Pancreas (tissue), 10 donors: ENCODE measurements around the gene SCN1A. TPM values are rescaled to one million over a fixed set of nuclear protein-coding genes. Genes with fewer than 3 reads are reported as not detected.

Experiments used
- ATAC-seq, 4 donors: fragments of 200-7000 bp; cut with Tn5 transposase; one replicate each; pipeline versions ENCODE4 v1.8.0 to v1.9.1; 2020; ENCODE audit warnings: mild to moderate bottlenecking in 4 of 4, moderate library complexity in 4 of 4
- DNase-seq, 6 donors: peaks; one replicate each; pipeline ENCODE4 v3.0.0-alpha.2; 2020
- FAIRE-seq: peaks from 2 replicates; lab custom pipeline; 2012; peaks lifted over from hg19 to GRCh38; lab: Jason Lieb, UNC
- H3K27ac ChIP-seq, 4 donors: fragments of 200-600 bp; sonication (generic); 1 replicate in 3 of 4; 2 replicates in 1 of 4; pipeline versions ENCODE4 v1.5.0 to v1.8.0; 2020
- H3K27me3 ChIP-seq, 4 donors: fragments of 200-600 bp; one replicate each; pipeline ENCODE4 v1.8.0; 2021
- H3K36me3 ChIP-seq, 3 donors: fragments of 200-600 bp; sonication (generic) in 1 of 3; one replicate each; pipeline versions ENCODE4 v1.5.0 to v1.8.0; 2020 to 2021
- H3K4me1 ChIP-seq, 3 donors: fragments of 200-600 bp; one replicate each; pipeline ENCODE4 v1.8.0; 2021
- H3K4me3 ChIP-seq, 4 donors: fragments of 200-600 bp; sonication (generic) in 2 of 4; one replicate each; pipeline versions ENCODE4 v1.5.0 to v1.8.0; 2020 to 2021
- H3K9me3 ChIP-seq, 4 donors: fragments of 200-600 bp; one replicate each; pipeline ENCODE4 v1.8.0; 2021
- CTCF ChIP-seq, 4 donors: fragments of 200-600 bp; sonication (generic) in 3 of 4; IDR thresholded peaks; one replicate each; pipeline versions ENCODE4 v1.5.0 to v1.8.0; 2021; ENCODE audit warnings: antibody characterized with exemption in 4 of 4
- WGBS, 2 donors: extraction: QIAGEN DNeasy Blood & Tissue Kit; methylation state at CpG; one replicate each; pipeline ENCODE4 v1.1.7; 2013; 5-methylcytosine and 5-hydroxymethylcytosine counted together
- intact Hi-C, 3 donors: fragments of 100-400 bp; cut with DNase I; formaldehyde crosslinking; loops; one replicate each; pipeline versions ENCODE4 v1.11.1 to v1.14.2; 2022
- polyA plus RNA-seq, 2 donors: library from polyadenylated mRNA; stranded (reverse); fragments of 200-250 nt; gene quantifications; one replicate each; pipeline ENCODE4 v1.2.3, GENCODE V29; 2013
- total RNA-seq, 6 donors: library from RNA; stranded (reverse); fragmentation: NEBNext Ultra II Directional in 4 of 6; extraction: Animal tissue kit (Norgen Biotek cat#: 25700) in 4 of 6; gene quantifications; one replicate each; pipeline versions ENCODE4 v1.2.1 to v1.2.4, GENCODE V29; 2021 to 2023
- donor health status: healthy with polysubstance abuse.
- donor health status: DM: no; HTN: no; CAD: no; lungs with moderate emphysema.
- donor health status: DM: no; HTN: no; CAD: no.
- donor health status: control.
- donor health status: control.
- donor health status: Bipolar disorder and iron deficiency.
- donor health status: DM: yes; HTN: yes; CAD: no.
- donor health status: DM: no; HTN: no; CAD: no.
- donor health status: DM: no; HTN: no; CAD: no.
- donor health status: DM: yes; HTN: yes; CAD: no.

Gene SCN1A
- total and polyA plus RNA-seq, 8 donors = 0.03 to 0.43 (median 0.05) TPM; not detected in 2

DNA sequence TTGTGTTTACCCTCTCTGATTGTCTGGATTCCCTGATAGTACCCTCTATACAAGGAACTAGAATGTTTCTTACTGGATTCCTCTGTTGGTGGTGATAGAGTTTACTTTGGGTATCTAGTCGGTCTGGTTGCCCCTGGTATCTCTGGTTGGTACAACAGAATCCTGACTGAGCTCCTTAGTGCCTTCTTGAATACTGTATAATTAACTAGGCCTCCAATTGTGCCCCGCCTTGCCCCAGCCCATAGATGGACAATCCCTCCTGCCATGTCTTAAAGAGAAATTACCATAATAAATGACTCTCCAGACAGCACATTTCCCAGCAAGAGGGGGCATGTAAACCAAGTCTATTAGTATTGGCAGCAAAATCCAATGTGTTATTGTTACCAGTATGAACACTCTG, 2.3 kb downstream of the SCN1A start:
- DNase-seq (no peak), ATAC-seq (no peak), FAIRE-seq (no peak)
- Histone ChIP-seq H3K27ac (no peak overlapping the region), H3K9me3 (no peaks in the 10 kb centered on the region), H3K4me1 (no peaks in the 10 kb centered on the region), H3K36me3 (no peaks in the 10 kb centered on the region), H3K4me3 (no peak overlapping the region), H3K27me3 (no peaks in the 10 kb centered on the region)
- intact Hi-C loops = loop anchor here in 2 of 3 donors (10.0 kb wide), 2 partner anchors 61 to 171 kb away; partner anchors contain the start of gene TTC21B (in 2 of the 2)
- no peak for TF ChIP-seq CTCF (IDR thresholded peaks at IDR 0.05)
- WGBS, 2 donors = 74 to 85% methylated on average over 2 of the region's 2 CpGs

DNA sequence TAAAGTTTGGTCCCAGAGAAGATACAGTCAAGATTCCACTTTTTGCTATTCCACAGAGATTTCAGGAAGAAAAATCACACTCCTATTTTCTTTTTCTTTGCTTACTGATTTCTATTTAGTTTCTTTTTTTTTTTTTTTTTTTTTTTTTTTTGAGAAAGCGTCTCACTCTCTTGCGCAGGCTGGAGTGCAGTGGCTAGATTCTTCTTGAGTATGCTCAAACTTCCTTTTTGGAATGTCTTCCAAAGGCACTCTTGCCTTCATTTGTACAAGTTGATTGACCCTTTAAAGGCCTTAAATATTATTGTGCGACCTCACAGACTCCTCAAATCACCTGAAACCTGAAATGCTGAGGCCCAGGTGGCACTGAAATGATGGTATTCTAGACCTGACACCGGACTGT, 9.6 kb downstream of the SCN1A start:
- FAIRE-seq (no peak), ATAC-seq (no peak), DNase-seq (no peak)
- H3K27ac ChIP-seq = no peak overlapping the region
- WGBS, 2 donors = 84 to 91% methylated on average over 4 of the region's 4 CpGs
- no peaks in the 10 kb centered on the region for H3K4me1 ChIP-seq
- H3K27me3 ChIP-seq = no peaks in the 10 kb centered on the region
- H3K9me3 ChIP-seq = no peaks in the 10 kb centered on the region
- no peak overlapping the region for H3K4me3 ChIP-seq
- no peak for TF ChIP-seq CTCF (IDR thresholded peaks at IDR 0.05)
- intact Hi-C loops = no loop called here
- no peaks in the 10 kb centered on the region for H3K36me3 ChIP-seq

DNA sequence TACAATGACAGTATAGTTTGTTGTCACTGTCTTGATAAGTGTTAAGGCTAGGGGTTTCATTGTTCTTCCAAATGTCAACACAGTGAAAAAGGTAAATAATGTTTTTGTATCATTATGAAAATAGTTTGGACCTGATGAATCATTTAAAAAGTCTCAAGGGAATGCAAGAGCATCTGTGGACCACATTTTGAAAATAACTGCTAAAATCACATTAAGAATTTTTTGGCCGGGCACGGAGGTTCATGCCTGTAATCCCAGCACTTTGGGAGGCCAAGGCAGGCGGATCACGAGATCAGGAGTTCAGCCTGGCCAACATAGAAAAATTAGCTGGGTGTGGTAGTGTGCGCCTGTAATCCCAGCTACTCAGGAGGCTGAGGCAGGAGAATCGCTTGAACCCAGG, 10.3 kb downstream of the SCN1A start:
- H3K27ac ChIP-seq = no peak overlapping the region
- no peaks in the 10 kb centered on the region for H3K9me3 ChIP-seq
- no peaks in the 10 kb centered on the region for H3K36me3 ChIP-seq
- TF ChIP-seq CTCF (IDR thresholded peaks at IDR 0.05) = no peak
- WGBS, 2 donors = 88 to 92% methylated on average over 6 of the region's 6 CpGs
- ATAC-seq (no peak), FAIRE-seq (no peak), DNase-seq (no peak)
- intact Hi-C loops = no loop called here
- H3K4me3 ChIP-seq = no peak overlapping the region
- H3K4me1 ChIP-seq = no peaks in the 10 kb centered on the region
- no peaks in the 10 kb centered on the region for H3K27me3 ChIP-seq

- H3K27ac ChIP-seq = no peak overlapping the region
- no peaks in the 10 kb centered on the region for H3K4me1 ChIP-seq
- ATAC-seq (no peak), DNase-seq (no peak), FAIRE-seq (no peak)
- intact Hi-C loops = no loop called here
- H3K27me3 ChIP-seq = no peaks in the 10 kb centered on the region
- no peak overlapping the region for H3K4me3 ChIP-seq
- 78 to 79% methylated on average over 4 of the region's 4 CpGs for WGBS, 2 donors
- TF ChIP-seq CTCF (IDR thresholded peaks at IDR 0.05) = no peak
- H3K36me3 ChIP-seq = no peaks in the 10 kb centered on the region
- no peaks in the 10 kb centered on the region for H3K9me3 ChIP-seq
Observed at GRCh38 chr2:166115589-166115988, 12.2 kb downstream of the SCN1A start.

GRCh38 chr2:166112193-166112605, 15.6 kb downstream of the SCN1A start:
- H3K27me3 ChIP-seq = no peaks in the 10 kb centered on the region
- no peaks in the 10 kb centered on the region for H3K9me3 ChIP-seq
- no peaks in the 10 kb centered on the region for H3K36me3 ChIP-seq
- FAIRE-seq (no peak), ATAC-seq (no peak), DNase-seq (no peak)
- no peak overlapping the region for H3K27ac ChIP-seq
- H3K4me1 ChIP-seq = no peaks in the 10 kb centered on the region
- TF ChIP-seq CTCF (IDR thresholded peaks at IDR 0.05) = no peak
- no peak overlapping the region for H3K4me3 ChIP-seq
- intact Hi-C loops = no loop called here
- 89 to 94% methylated on average over 1 of the region's 1 CpG for WGBS, 2 donors
